Vagina (tissue), 2 donors: ENCODE data around the gene GRIN2A.

Experiments
- POLR2A ChIP-seq, 2 donors: fragments of 450-650 bp; IDR thresholded peaks; one replicate each; pipeline ENCODE4 v1.6.1; 2017; ENCODE audit warnings: antibody characterized with exemption in 2 of 2, mild to moderate bottlenecking in 2 of 2, moderate library complexity in 2 of 2
- POLR2AphosphoS5 ChIP-seq, 2 donors: sonication (generic); formaldehyde crosslinking; IDR thresholded peaks; one replicate each; pipeline ENCODE4 v1.9.0; 2017; ENCODE audit warnings: antibody characterized with exemption in 2 of 2, mild to moderate bottlenecking in 2 of 2, low read depth in 1 of 2; ENCODE audit not compliant: insufficient read depth in 1 of 2
- TF ChIP-seq, protein P1 (sequence below), 3 experiments: fragments of 450-650 bp in 2 of 3; fragments of 200-600 bp in 1 of 3; sonication (generic) in 1 of 3; IDR thresholded peaks; one replicate each; pipeline ENCODE4 v1.5.1; 2017 to 2019; ENCODE audit warnings: antibody characterized with exemption in 3 of 3, mild to moderate bottlenecking in 2 of 3, moderate library complexity in 2 of 3

DNA sequence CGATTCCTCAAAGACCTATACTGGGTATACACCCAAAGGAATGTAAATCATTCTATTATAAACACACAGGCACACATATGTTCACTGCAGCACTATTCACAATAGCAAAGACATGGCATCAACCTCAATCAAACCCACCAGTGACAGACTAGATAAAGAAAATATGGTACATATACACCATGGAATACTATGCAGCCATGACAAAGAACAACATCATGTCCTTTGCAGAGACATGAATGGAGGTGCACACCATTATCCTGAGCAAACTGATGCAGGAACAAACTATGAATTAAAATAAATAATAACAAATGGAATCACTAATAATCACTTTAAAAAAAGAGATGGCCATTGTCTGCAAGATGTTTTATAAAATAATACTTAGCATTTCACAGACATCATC lies 380.1 kb downstream of the GRIN2A start:
- TF ChIP-seq, protein P1, sequence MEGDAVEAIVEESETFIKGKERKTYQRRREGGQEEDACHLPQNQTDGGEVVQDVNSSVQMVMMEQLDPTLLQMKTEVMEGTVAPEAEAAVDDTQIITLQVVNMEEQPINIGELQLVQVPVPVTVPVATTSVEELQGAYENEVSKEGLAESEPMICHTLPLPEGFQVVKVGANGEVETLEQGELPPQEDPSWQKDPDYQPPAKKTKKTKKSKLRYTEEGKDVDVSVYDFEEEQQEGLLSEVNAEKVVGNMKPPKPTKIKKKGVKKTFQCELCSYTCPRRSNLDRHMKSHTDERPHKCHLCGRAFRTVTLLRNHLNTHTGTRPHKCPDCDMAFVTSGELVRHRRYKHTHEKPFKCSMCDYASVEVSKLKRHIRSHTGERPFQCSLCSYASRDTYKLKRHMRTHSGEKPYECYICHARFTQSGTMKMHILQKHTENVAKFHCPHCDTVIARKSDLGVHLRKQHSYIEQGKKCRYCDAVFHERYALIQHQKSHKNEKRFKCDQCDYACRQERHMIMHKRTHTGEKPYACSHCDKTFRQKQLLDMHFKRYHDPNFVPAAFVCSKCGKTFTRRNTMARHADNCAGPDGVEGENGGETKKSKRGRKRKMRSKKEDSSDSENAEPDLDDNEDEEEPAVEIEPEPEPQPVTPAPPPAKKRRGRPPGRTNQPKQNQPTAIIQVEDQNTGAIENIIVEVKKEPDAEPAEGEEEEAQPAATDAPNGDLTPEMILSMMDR (IDR thresholded peaks at IDR 0.05), result no peak
- TF ChIP-seq POLR2AphosphoS5 (IDR thresholded peaks at IDR 0.05; ENCODE audit: insufficient read depth in 1 of 2, low read depth in 1 of 2), result no peak
- TF ChIP-seq POLR2A (IDR thresholded peaks at IDR 0.05), result no peak
